ENCODE results near the gene DRGX.

DRGX gene

DNA sequence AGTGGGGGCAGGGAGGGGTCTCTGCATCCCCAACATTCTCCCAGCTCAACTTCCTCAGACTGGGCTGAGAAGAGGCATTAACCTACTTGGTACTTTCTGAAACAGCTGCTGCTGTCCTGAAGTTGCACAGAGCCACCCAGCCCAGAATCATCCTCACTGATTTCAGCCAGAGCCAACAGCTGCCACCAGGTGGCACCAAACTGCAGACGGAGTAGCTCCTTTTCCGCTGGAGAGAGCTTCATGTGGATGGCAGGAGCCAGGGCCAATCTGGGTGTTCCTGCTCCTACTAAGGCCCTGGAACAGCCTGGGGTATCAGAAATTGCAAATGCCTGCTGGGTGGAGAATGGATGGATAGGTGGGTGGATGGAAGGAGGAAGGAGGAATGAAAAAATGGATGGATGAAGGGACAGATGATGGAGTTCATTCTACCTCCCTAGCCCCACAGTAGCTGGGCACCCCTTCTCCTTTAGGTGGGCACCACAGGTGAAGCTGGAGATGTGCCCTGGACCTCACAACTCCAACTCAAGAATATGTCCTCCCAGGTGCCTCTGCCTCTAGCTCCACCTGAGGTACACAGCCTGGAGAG is 11.8 kb upstream of the DRGX start:
- DNase-seq: peak; percentile 80

DNA sequence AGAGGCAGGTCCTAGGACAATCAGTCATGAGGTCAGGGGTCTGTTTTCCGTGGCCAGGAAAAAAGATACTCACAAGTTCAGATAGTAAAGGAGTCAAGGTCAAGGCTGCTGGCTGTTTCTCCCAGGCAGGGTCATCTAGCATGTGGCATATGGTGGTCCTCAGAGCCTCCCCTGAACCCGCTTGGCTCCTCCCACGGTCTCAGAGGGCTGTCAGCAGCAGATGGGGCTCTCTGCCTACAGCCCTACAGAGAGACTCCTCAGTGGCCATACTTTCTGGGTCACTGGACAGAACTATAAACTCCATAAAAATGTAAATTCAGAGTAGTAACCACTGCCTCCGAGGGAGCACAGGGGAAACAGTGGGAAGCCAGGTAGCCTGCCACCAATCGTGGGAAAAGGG is 11.3 kb upstream of the DRGX start:
- DNase-seq: no peak

DNA sequence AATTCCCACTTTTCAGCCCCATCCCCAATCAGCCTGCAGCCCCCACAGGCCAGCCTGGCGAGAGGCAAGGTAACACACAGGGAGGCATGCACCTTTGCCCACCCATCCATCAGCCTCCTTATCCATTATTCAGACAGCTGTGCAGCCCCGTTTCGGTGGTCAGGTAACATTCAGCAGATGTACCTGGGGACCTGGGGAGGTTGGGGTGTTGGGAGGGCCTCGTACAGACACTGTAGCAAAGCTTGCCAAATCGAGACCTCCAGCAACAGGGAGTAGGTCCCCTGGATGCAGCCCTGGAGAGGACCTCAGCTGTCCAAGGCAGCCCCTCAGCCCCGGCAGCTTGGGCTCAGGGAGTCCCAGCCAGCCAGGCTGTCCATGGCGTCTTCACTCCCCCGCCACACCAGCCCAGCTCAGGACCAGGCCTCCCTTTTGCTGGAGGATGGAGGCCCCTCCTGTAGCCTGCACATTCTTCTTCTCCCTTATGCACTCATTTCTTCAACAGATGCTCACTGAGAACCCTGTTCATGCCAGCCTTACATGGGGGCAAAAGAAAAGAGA is 8.5 kb upstream of the DRGX start:
- no peak for DNase-seq

DNA sequence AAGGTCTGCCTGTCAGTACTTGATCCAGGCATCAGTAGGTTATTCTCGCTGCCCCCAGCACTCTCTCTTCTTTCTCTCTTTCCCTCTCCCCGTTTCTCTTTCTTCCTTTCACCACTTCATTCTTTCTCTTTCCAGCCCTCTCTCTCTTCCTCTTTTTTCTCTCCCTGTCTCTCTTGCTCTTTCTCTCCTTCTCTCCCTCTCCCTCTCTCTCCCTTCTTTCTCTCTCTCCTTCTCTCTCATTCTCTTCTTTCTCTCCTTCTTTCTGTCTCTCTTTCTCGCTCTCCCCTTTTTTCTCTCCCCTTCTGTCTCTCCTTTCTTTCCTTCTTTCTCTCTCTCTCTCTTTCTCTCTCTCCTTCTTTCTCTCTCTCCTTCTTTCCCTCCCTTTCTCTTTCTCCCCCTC is 7.5 kb upstream of the DRGX start:
- DNase-seq: no peak

DNA sequence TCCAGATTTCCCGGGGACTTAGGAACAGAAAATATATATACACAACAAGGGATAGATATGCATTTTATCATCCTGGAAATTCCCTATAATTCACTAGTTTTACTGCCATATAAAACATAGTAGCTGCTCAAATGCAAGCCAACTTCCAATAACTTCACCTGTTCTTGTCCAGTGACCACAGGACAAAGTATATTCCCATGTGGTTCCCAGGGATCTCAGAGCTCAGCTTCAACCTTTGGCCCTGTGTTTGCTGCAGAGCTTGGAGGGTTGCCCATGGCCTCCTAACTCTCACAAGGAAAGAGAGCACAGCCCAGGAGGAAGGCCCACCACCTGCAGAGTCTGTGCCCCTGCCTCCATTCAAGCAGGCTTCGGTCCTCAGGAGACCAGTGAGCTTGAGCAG is 4.5 kb upstream of the DRGX start:
- no peak for DNase-seq

DNA sequence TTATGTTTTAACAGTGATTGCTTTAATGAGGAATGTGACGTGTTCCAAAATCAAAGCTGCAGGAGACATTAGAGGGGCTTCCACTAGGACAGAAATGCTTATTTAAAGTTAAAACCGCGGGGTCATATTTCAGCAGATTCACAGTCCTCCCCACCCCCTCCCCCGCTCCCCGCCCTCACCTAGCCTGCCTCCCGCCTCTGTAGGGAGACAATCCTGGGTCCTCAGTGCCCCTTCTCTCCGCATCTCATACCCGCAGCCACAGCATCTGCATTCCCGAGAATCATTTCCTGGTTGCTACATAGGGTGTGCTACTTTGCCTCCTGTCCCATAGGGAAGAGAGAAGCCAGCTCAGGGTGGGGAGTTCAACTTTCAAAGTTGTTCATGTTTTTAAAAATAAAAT is 3.1 kb upstream of the DRGX start:
- DNase-seq: no peak

DNA sequence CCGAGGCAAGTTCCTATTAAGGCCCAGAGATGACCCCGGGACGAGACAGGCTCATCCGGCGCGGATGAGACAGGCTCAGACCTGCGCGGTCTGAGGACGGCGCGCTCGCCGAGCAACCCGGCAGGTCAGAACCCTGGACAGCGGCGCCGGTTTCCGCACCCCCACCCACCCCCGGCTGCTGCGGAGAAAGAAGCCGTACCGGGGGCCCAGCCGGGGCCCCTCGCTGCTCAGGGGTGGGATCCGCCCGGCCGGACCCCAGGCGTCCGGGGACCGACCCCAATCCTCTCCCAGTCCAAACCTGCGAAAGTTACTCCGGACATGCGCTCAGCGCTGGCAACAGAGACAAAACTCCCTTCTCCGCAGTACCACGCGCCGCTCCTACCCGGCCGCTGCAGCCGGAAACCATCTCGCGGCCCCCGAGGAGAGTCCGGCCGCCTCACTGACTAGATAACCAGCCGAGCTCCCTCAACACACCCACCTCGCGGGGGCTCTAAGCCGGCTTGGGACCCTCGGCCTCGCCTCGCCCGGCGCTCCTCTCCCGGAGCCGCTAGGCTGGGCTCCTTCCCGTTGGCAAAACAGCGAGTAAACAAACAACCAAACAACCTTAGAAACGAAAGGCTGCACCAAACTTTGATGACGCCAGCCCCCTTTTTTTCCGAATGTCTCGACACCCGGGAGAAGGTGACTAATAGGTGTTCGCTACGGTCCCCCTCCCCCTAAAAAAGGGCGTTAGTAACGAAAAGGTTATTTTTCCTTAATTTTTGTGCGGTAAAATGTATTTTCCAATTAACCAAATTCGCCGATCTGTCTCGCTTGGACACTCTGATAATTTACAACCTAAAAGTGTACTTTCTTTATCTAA is 2.3 kb upstream of the DRGX start:
- peak; percentile 66 for DNase-seq

DNA sequence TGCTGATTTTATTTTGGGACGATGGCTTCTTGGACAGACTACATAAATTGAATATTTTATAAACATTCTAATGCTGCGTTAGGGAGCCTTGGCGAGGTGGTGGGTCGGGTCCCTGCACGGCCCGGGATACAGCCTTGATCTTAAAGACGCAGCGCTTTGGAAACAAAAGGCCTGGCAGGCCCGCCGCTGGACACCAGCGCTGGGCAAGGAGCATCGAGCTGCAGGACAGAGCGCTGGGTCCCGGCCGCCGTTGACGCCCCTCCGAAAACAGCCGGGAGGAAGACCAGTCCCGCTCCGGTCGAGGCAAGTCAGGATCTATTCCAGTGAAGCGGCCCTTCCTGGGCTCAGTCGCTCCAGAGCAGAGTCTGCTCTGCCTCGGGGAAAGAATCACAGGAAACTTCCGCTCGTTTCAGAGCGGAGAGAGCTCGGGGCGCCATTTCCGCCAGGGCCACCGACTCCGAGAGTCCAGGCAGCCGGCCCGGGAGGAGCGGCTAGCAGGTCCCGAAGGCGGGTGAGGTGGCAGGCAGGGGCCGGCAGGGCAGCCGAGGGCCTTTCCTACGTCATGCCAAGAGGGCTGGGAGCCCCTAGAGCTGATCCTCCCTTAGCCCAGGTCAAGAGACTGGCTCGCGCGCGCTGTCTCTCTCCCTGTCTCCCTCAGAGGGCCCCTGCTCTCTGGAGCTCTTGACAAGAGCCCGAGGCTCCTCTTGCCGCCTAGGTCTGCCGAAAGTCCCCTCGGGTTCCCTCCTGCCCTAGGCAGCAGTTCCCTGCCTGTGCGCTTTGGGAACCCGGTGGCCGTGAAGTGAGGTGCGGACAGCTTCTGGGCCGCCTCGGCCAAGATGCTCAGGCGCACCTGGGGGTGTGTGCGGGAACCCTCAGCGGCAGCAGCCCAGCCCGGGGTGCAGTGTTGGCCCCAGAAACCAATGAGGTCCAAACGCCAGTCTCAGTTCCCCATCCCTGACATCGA is 1.4 kb upstream of the DRGX start:
- DNase-seq: no peak

DNA sequence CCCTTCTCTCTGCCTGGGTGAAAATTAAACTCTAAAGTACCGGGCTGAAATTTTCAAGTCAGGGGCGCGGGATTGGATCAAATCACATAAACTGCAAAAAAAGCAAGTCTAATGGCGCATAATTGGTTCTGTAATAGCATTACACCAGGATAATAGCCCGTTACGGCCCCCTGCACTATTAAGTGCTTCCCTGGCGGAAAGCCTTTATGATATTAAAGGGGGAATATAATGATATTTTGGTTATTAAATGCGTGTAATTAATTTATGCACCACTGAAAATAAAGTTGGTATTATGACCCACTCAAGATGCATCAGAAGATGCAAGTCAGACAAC is 744 bp upstream of the DRGX start:
- DNase-seq: no peak

DNA sequence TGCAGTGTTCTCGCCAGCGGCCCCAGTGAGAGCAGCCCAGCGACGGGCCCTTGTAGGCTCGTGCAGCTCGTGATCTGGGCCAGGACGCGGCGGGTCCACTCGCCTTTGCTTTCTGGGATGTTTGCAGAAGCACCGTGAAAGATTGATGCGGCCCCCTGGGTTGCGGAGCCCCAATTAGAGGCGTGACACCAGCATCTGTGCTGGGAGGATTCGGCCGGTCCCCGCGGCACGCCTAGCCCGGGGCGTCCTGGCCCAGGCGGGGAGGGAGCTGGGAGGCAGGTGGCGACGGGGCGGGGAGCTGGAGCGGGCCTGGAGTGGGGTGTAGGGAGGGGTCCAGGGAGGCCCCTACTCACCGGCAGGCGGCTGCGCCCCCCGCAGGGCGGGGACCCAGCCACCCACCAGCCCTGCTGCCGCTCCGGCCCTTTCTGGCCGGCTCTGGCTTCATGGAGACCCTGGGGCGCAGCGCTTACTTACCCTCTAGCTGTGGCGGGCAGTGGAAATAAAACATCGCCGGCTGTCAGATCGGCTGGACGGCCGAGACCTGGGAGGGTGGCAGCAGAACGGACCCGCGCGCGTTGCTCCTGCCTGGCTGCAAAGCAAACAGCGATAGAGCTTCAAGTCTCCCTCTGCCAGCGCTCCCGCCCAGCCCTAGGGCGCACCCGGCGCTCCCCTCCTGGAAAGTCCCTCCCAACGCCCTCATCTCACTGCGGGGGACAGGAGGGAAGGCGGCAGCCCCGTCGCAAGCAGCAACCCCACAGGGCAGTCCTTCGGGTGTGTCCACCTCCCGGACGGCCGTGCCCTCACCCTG is 752 bp downstream of the DRGX start:
- DNase-seq: no peak

DNA sequence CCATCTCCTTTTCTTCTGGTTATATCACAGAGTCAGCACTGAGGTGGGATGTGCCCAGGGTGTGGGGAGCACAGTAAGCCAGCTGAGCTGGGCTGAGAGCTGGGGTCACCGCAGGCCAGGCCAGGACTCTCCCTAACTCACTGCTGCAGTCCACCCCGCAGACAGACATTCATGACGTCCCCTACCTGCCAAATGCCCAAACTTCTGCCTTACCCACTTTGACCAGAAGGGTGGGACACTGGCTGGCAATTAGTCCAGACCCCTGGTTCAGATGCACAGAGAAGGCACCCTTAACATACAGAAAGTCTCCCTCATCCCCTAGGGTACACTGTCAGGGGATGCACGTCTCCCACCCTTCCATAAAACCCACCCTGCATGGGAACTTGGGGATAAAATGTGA is 2.1 kb downstream of the DRGX start:
- no peak for DNase-seq

DNA sequence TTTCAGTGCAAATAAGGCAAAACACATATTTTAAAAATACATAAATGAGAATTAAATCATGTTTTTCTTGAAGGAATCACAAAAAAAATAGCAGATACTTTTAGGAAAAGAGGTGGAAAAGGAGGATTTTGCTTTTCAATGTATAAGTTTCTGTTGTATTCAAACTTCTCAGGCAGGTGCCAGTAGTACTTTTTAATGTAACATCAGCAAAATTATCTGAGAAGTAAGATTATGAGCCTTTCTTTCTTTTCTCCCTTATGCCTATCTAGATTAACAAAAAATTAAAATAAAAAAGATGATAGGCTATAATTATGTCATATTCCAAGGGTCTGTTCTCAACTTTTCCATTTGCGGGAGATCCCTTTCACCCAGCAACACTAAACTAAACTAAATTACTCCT is 2.6 kb downstream of the DRGX start:
- no peak for DNase-seq

DNA sequence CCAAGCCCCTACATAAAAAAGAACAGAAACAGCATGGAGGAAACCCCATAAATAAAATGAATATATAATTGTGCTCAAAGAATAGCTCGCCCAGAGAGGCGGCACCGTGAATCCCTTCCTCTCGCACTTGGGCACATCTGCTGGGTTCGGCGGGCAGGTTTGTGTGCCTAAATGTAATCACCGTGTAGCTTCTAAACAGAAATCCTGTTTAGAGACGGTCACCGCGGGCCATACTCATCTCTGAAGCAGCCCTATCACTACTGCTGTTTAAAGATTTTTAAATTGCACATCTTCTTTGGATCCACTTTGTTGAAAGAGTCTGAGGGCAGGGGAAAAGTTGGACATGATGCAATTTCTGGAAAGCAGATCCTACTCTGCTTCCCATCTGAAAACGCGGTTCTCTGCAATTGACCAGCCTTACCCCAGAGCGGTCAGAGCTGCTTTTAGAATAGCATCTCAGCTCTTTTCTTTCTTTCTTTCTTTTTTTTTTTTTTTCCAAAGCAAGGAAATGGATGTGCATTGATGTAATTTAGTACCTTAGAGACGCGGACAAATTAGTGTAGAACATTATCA is 6.4 kb downstream of the DRGX start:
- DNase-seq: no peak

DNA sequence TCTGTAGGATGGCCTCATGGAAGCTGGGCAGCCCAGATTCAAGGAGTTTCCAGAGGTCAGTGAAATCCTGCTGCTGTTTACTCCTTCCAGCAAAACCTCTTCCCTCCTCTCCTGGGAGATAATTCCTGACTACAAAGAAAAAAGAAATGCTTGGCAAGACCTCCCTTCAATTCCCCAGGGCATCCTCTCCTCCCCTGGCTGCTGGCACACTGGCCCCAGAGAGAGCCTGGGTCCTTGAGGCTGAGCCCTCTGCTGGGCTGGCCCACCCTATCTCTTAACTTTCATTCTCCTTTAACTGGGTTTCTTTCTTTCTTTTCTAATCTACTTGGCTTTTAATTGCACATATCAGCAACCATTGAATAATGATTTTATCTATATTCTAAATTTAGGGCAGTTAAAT is 7.7 kb downstream of the DRGX start:
- no peak for DNase-seq

DNA sequence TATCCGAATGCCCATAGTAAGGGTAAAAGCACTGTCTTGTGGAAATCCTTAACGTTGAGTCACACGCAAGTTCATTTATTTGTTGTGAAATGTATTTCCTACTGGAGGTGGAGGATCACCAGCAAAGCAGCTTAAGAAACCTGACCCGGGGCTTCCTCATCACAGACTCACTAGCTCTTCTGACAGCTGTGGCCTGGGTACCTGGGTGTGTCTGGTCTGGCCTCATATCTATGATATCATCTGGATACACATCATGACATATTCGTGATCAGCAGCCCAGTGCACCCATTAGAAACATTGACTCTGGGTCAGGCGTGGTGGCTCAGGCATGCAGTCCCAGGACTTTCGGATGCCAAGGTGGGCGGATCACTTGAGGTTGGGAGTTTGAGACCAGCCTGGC is 8.8 kb downstream of the DRGX start:
- no peak for DNase-seq

DNA sequence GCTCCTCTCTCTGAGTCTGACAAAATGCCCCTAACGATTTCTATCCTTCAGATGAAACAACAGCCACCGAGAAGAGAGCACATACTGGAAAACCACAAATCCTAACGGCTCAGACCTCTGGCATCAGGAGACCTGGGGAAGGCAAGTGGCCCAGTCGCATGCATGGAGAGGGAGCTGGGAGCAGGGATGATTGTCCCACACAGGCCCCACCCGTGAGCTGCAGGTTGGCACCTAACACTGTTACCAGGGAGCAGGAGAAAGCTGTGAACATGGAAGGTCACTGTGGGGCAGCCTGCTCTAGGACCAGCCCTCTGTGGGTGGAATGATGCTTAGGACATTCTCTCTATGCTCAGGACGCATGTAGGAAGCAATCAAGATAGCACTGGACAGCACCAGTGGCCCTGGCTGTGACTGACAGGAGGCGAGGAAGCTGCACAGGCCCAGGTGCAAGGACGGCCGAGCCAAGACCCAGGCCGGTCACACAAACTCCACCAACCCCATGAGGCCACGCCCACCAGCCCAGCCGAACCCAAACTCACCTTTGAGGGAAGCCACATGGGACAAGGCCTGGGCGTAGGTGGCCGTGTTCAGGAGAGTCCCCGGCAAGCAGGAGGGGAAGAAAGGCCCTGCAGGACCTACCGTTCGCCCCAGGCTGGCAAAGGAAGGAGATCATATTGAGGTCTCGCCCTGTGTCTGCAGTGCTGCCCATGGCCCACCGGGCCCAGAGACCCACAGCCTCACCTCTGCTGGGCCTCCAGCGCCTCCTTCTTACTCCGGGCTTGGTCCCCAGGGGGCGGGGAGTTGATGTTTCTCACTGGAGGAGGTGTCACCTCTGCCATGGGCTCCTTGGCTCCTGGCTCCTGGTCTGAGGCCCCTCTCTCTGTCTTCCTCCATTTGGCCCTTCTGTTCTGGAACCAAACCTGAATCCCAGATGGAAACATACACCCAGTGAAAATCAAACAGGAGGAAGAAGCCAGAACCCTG is 9.7 kb downstream of the DRGX start:
- no peak for DNase-seq

DNA sequence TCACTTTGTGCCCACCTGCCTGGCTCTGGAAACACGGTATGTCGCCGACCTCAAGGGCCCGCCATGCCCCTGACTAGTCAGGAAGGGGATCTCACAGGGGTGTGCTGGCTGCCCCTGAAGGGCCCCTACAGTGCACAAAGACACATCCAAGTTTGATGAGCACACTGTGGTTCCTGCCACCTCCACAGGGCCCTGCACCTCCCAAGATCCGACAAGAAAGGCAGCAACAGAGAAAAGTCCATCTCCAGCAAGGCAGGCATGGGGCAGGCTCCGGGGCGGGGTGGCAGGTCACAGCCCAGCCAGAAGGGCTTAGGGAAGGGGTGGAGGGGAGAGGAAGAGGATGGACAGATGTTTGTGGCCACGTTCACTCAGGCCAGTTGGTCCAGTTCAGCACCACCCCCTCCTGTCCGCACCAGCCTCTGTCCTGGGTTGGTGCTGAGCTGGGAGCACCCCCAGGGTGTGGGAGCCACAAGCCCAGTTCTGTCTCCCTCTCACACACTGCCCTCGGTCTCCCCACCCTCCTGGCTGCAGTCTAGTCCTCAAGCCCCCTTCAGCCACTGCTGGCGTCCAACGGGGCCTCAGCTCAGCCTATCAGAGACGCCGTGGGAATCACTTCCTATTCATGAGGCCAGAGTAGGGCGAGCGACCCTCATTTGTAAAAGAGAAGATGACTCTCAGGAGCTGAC is 11.5 kb downstream of the DRGX start:
- DNase-seq: no peak

DNA sequence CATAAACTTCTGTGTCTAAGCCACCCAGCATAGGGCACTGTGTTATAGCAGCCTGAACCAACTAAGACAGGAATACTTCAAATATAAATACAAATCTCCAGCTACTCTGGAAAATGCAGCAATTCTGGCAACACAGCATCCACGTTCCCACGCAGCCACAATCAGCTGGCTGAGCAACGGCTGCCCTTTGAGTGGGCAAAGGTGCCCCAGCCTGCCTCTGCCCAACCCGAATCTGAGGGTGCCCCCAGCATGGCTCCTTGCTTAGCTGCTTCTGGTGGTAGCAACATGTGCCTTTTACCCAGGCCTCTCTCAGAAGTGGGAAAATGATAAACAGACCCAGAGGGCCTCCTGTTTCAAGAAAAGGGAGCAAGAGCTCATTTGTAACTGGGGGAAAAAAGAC is 12.0 kb downstream of the DRGX start:
- no peak for DNase-seq

DNA sequence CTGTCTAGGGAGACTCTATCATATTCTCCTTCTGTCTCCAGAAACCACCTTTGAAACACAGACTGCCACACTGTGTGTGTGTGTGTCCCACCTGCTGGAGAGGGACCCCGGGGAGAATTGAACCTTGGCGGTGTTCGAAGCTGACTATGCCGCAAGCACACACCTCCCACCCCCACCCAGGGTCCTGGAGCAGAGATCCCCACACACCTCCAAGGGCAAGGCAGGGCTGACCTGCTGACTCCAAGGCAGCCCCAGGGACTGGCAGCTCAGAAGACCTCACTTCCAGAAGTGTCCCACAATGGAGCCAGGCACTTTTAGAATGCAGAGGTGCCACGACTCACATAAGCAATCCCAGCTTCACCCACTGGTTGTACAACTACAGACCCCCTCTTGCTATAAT is 13.1 kb downstream of the DRGX start:
- no peak for DNase-seq

DNA sequence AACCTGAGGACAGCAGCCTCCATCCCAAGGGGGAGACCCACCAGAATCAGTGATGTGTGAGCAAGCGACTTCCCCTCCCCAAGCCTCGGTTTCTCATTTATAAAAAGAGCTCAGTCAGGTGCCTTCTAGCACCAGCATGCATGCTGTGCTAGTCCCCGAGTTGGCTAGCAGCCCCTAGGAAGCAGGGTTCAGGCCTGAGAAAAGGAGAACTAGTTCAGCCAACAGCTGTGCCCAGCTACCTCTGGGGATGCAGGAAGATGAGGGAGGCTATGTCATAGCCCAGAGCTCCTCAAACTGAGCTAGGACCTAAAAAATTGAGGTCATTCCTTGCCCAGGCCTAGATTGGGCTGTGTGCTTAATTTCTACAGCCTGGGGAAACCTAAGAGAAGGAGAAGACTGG is 13.7 kb downstream of the DRGX start:
- DNase-seq: no peak

All from stimulated activated CD4-positive, alpha-beta T cell treated with anti-CD3 and anti-CD28 coated beads, Interleukin-15, amount 100 ng/mL, for 24 hours (primary cell).